Spinal cord (tissue), 10 donors: ENCODE results near the gene TEX48. TPM values are rescaled to one million over a fixed set of nuclear protein-coding genes. Genes with fewer than 3 reads are reported as not detected.

Source experiments
- DNase-seq, 6 donors: peaks; one replicate each; pipeline versions ENCODE4 v3.0.0 to v3.0.0-alpha.2; 2013 to 2015; ENCODE audit warnings: low spot score in 6 of 6, low read depth in 4 of 6
- H3K27ac ChIP-seq: one replicate; pipeline ENCODE4 v1.5.1; 2013; ENCODE audit warnings: low read depth, low read length, control low read depth
- H3K27me3 ChIP-seq: one replicate; pipeline ENCODE4 v1.6.1; 2013; ENCODE audit warnings: low read length; ENCODE audit not compliant: control insufficient read depth, insufficient read depth
- H3K36me3 ChIP-seq: one replicate; pipeline ENCODE4 v1.6.1; 2013; ENCODE audit warnings: low read length; ENCODE audit not compliant: control insufficient read depth, insufficient read depth
- H3K4me1 ChIP-seq: one replicate; pipeline ENCODE4 v1.6.1; 2013; ENCODE audit warnings: low read length; ENCODE audit not compliant: control insufficient read depth, insufficient read depth
- H3K4me3 ChIP-seq: one replicate; pipeline ENCODE4 v1.5.1; 2013; ENCODE audit warnings: low read depth, low read length, control low read depth
- H3K9me3 ChIP-seq: one replicate; pipeline ENCODE4 v1.6.1; 2013; ENCODE audit warnings: low read length; ENCODE audit not compliant: control insufficient read depth, insufficient read depth
- WGBS: methylation state at CpG from one replicate; pipeline ENCODE4 v1.1.5; 2013; ENCODE audit warnings: missing lambda C conversion rate; ENCODE audit not compliant: insufficient coverage; 5-methylcytosine and 5-hydroxymethylcytosine counted together
- polyA plus RNA-seq, 2 donors: library from polyadenylated mRNA; unstranded; fragments of 120-200 nt; gene quantifications; one replicate each; pipeline ENCODE4 v1.2.1, GENCODE V29; 2013; ENCODE audit not compliant: insufficient read length in 2 of 2
- total RNA-seq, 2 donors: library from RNA; depleted of rRNA in 1 of 2; stranded (reverse); fragments of 120-200 nt in 1 of 2; fragments of >200 nt in 1 of 2; gene quantifications; one replicate each; pipeline versions ENCODE4 v1.2.3 to v1.2.4, GENCODE V29; 2013 to 2014
- donor health status: healthy.

Gene TEX48
- total and polyA plus RNA-seq, 4 donors, result not detected

- Histone ChIP-seq H3K36me3 (no peaks in the 10 kb centered on the region), H3K4me3 (no peak overlapping the region), H3K27ac (no peak overlapping the region), H3K27me3 (no peaks in the 10 kb centered on the region), H3K4me1 (no peaks in the 10 kb centered on the region), H3K9me3 (no peaks in the 10 kb centered on the region)
- no peak for DNase-seq
- WGBS, result 91% methylated on average over 6 of the region's 6 CpGs
Observed at GRCh38 chr9:114694719-114695269, 12.8 kb upstream of the TEX48 start.

- H3K9me3 ChIP-seq, result no peaks in the 10 kb centered on the region
- H3K4me3 ChIP-seq, result no peak overlapping the region
- no peaks in the 10 kb centered on the region for H3K4me1 ChIP-seq
- H3K36me3 ChIP-seq, result no peaks in the 10 kb centered on the region
- no peaks in the 10 kb centered on the region for H3K27me3 ChIP-seq
- DNase-seq, result peak in 1 of 6 donors; percentile 18
- 79% methylated on average over 2 of the region's 2 CpGs for WGBS
- no peak overlapping the region for H3K27ac ChIP-seq
Observed at GRCh38 chr9:114694146-114694545, 12.2 kb upstream of the TEX48 start.

- WGBS, result 100% methylated on average over 1 of the region's 2 CpGs
- Histone ChIP-seq H3K4me3 (no peak overlapping the region), H3K27me3 (no peaks in the 10 kb centered on the region), H3K36me3 (no peaks in the 10 kb centered on the region), H3K9me3 (no peaks in the 10 kb centered on the region), H3K4me1 (no peaks in the 10 kb centered on the region), H3K27ac (no peak overlapping the region)
- DNase-seq, result no peak
Observed at GRCh38 chr9:114693248-114693855, 11.4 kb upstream of the TEX48 start.

- H3K4me3 ChIP-seq, result no peak overlapping the region
- H3K9me3 ChIP-seq, result no peaks in the 10 kb centered on the region
- no peaks in the 10 kb centered on the region for H3K4me1 ChIP-seq
- H3K36me3 ChIP-seq, result no peaks in the 10 kb centered on the region
- DNase-seq, result no peak
- no peaks in the 10 kb centered on the region for H3K27me3 ChIP-seq
- no peak overlapping the region for H3K27ac ChIP-seq
Observed at GRCh38 chr9:114691956-114692295, 9.9 kb upstream of the TEX48 start.

- Histone ChIP-seq H3K9me3 (no peaks in the 10 kb centered on the region), H3K4me3 (no peak overlapping the region), H3K27me3 (no peaks in the 10 kb centered on the region), H3K27ac (no peak overlapping the region), H3K4me1 (no peaks in the 10 kb centered on the region), H3K36me3 (no peaks in the 10 kb centered on the region)
- DNase-seq, result no peak
- 62% methylated on average over 2 of the region's 11 CpGs for WGBS
Observed at GRCh38 chr9:114691046-114691955, 9.3 kb upstream of the TEX48 start.

GRCh38 chr9:114690308-114690707, 8.3 kb upstream of the TEX48 start:
- Histone ChIP-seq H3K27ac (no peak overlapping the region), H3K9me3 (no peaks in the 10 kb centered on the region)
- no CpG with 5 or more reads among the region's 4 CpGs for whole genome bisulfite sequencing

GRCh38 chr9:114689813-114690212, 7.8 kb upstream of the TEX48 start:
- DNase-seq, result no peak
- Histone ChIP-seq H3K4me3 (no peak overlapping the region), H3K27me3 (no peaks in the 10 kb centered on the region), H3K4me1 (no peaks in the 10 kb centered on the region), H3K27ac (no peak overlapping the region), H3K9me3 (no peaks in the 10 kb centered on the region), H3K36me3 (no peaks in the 10 kb centered on the region)
- WGBS, result 92% methylated on average over 6 of the region's 7 CpGs

More at GRCh38 chr9:114690308-114690707, 8.3 kb upstream of the TEX48 start:
- no peaks in the 10 kb centered on the region for H3K36me3 ChIP-seq
- H3K27me3 ChIP-seq, result no peaks in the 10 kb centered on the region
- no peaks in the 10 kb centered on the region for H3K4me1 ChIP-seq
- H3K4me3 ChIP-seq, result no peak overlapping the region
- DNase-seq, result no peak

- Histone ChIP-seq H3K27ac (no peak overlapping the region), H3K9me3 (no peaks in the 10 kb centered on the region), H3K27me3 (no peaks in the 10 kb centered on the region), H3K4me3 (no peak overlapping the region), H3K4me1 (no peaks in the 10 kb centered on the region), H3K36me3 (no peaks in the 10 kb centered on the region)
- DNase-seq, result no peak
- WGBS, result no CpG with 5 or more reads among the region's 3 CpGs
Observed at GRCh38 chr9:114688909-114689610, 7.1 kb upstream of the TEX48 start.

- WGBS, result no CpG with 5 or more reads among the region's 4 CpGs
- H3K27ac ChIP-seq, result no peak overlapping the region
- H3K27me3 ChIP-seq, result no peaks in the 10 kb centered on the region
- H3K4me3 ChIP-seq, result no peak overlapping the region
- DNase-seq, result no peak
- no peaks in the 10 kb centered on the region for H3K4me1 ChIP-seq
- H3K36me3 ChIP-seq, result no peaks in the 10 kb centered on the region
- no peaks in the 10 kb centered on the region for H3K9me3 ChIP-seq
Observed at GRCh38 chr9:114688379-114688778, 6.4 kb upstream of the TEX48 start.
